SIG-M5 treated with dmso at 0.1 percent for 504 hours (cell line): ENCODE measurements around the gene ANKS1B.

ENCODE experiments used
- DNase-seq: peaks from one replicate; lab custom pipeline; 2025; ENCODE audit not compliant: unreplicated experiment; lab: John Stamatoyannopoulos, UW

Gene ANKS1B

GRCh38 chr12:98908866-98909265 lies 1075.9 kb downstream of the ANKS1B start:
- no peak for DNase-seq

DNA sequence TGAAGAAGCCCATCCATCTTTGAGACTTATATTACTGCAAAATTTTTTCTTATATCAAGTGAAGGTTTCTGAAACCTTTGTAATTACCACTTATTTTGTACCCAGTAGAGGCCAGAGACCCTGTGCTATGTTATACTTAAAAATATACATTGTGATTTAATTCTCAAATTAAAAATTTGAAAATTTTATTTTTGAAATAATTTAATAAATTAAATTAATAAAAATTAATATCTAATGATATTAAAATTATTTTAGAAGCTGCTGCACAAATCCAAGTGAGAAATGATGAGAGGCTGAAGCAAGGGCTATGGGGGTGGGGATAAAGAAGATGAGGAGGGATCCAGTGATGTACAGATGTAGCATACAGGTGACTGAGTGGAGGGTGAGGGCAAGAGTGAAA lies 1080.9 kb downstream of the ANKS1B start:
- DNase-seq = no peak

- no peak for DNase-seq
Measured at GRCh38 chr12:98901189-98901588, 1083.5 kb downstream of the ANKS1B start.

- DNase-seq = no peak
Measured at GRCh38 chr12:98896938-98897337, 1087.8 kb downstream of the ANKS1B start.

GRCh38 chr12:98895086-98895651 lies 1089.6 kb downstream of the ANKS1B start:
- no peak for DNase-seq

DNA sequence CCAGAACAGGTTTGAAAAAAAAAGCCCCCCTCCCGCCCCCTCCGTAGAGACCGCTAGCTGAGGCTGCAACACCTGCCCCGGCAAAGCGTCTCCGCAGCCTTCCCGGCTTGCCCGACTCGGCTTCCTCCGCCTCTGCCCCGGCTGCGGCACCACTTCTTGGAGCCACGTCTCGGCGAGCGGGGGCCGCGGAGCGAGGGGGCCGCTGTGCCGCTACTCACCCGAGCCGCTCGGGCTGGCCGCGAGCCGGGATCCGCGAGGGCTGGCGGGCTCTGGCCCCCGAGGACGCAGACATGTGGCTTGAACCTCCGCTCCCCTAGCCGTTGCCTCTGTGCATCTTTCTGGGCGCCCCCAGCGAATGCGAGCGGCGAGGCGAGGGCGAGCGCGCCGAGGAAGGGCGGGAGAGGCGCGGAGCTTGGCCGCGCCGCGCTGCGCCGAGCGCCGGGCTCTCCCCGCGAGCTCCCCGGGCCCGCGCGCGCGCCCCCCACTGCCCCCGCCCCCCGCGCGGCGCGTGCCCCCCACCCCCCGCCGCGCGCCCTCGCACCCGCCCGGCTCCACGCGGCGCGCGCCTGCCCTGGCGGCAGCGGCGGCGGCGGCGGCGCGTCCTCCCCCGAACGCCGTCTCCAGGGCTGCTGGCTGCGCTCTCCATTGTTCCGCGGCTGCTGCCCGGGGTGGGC lies 1090.2 kb downstream of the ANKS1B start:
- DNase-seq = no peak

DNA sequence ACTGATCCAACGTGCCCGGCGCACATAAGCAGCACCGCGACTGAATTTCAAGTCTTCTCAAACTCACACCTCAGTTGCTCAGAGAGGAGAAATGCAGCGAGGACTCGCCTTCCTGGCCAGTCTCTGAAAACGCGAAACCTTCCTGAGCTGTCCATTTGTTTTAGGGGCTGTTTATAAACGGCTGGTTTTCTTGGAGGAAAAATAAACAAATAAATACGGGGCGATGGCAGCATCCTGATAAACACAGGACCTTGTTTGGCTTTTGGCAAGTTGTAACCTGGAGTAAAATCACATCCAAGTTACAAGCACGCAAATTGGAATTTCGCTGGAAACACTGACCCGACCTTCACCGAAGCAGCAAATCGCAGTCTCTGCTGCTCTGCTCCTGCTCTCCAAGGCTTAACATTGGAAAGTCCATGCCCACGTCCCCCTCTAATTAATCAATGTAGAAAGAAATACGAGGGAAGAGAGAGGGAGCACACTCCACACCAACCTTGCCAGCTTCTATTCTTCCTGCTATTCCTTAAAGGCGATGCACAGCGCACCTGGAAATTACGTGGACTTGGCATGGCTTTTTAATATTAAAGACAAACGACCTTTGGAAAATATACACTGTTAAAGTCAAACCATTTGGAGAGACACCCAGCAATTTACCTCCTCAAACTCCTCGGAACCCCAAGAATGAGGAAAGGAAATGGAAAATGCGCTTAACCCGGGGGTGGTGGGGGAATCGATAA lies 1090.9 kb downstream of the ANKS1B start:
- no peak for DNase-seq

GRCh38 chr12:98893126-98893674 lies 1091.5 kb downstream of the ANKS1B start:
- no peak for DNase-seq

- no peak for DNase-seq
Measured at GRCh38 chr12:98885778-98886177, 1099.0 kb downstream of the ANKS1B start.

DNA sequence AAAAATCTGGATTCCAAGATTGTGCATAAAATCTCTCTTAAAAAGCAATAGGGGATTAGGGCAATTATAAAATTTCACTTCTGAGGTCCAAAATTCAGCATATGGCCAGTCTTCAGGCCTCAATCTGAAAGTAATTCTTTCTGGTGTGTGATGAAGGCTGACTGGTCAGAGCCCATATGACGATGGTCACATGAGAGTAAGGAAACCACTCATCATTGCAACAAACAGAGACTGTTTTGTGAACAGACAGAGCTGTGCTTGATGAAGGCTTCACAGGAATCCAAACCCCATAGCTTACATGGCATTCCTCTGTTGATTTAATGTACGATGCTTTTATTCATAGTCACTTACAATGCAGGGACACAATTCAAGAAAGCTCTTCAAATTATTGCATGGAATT lies 1101.5 kb downstream of the ANKS1B start:
- DNase-seq = no peak

GRCh38 chr12:98882526-98882925 lies 1102.2 kb downstream of the ANKS1B start:
- no peak for DNase-seq

- no peak for DNase-seq
Measured at GRCh38 chr12:98873776-98874175, 1111.0 kb downstream of the ANKS1B start.

DNA sequence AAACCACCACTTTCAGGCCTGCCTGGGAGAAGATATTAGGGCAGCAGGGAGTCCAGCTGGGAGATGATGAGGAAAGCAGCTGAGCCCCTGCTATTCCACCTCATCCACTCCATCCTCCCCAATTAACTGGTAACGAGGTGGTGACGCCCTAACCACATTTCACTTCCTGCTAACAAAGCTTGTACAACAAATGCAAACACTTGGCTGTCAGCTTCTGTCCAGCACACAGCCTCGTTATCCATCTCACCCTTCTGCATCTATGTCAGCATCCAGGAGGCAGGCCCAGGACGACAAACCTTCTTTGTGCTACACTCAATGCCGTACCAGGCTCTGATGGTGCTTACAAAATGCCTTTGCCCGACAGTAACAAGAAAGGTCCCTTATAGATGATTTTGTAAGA lies 1114.2 kb downstream of the ANKS1B start:
- DNase-seq = no peak

DNA sequence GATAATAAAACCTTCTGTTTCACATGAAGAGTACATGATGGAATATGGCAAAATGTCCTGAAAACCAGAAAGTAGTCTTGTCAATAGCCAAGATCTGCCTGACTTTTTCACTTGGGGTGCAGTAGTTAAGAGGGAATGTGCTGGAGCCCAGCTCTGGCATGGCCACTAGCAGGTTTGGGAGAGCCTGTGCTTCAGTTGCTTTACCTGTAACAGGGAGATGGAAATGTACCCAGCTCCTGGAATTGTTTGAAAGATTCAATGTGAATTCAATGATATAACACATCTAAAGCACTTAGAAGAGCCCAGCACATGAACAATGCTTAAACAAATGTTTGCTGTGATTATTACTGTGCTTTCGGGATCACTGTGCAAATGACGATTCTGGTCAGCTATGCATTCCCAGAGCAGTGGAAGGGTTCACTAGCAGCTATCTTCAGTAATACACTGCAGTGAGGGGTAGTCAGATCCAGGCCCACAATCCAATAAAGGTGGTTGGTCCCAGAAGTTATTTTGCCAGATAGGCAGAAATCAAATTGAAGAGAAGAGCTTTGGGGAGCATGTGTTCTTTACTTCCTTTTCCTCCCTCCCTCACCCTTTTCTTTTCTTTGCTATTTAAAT lies 1114.7 kb downstream of the ANKS1B start:
- no peak for DNase-seq

GRCh38 chr12:98868538-98868937 lies 1116.2 kb downstream of the ANKS1B start:
- DNase-seq = no peak

DNA sequence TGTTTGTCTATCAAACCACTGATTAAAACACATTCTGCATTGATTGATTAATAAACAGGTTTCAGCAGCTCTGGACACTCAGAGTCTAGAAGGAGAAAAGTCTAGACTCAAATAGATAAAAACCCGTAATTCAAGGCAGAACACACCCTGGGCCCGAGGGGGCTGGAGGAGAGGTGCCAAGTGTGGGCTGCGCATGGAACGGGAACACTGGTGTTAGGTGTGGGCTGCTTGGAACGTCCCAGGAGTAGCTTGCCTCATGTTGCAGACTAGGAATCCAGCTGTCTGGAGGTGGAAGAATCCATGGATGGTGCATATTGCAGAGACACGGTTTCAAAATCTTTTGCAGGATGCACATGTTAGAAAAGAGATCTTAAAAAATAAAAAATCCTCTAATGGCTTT lies 1116.7 kb downstream of the ANKS1B start:
- no peak for DNase-seq

- no peak for DNase-seq
Measured at GRCh38 chr12:98864363-98864762, 1120.4 kb downstream of the ANKS1B start.

DNA sequence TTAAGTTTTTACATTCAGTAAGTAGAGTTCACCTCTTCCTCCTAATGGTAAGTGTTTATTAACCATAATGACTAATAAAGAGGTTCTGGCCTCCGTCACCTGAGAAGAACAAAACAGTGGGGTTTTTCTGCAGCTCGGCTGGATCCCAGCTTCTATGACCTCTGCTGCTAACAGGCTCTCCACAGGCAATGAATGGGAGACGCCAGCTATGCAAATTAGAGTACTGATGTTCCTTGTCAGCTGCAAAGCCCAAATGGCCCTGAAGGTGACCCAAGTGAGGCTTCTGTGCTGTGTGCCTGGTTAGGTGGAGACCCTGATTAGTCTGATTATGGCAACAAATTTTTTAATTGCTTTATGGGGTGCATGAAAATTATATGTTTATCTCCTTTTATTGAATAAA lies 1121.6 kb downstream of the ANKS1B start:
- no peak for DNase-seq

DNA sequence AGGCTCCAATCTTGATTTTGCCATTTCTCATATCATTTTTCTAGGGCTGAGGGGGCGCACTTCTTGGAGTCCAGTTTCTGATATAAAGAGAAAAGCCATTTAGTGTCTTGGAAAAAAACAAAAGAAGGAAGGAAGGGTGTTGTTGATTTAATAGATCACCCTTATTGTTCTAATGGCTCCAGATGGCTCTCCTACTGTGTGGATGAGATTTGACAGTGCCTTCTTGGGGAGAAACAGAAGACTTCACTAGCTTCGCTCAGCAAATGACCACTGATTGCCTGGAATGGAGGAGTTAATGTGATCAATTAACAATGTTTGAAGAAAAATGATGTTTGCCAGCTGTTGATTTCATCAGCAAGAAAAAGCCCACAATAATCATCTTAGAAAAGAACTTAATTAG lies 1123.5 kb downstream of the ANKS1B start:
- no peak for DNase-seq

GRCh38 chr12:98856897-98857540 lies 1127.7 kb downstream of the ANKS1B start:
- no peak for DNase-seq

DNA sequence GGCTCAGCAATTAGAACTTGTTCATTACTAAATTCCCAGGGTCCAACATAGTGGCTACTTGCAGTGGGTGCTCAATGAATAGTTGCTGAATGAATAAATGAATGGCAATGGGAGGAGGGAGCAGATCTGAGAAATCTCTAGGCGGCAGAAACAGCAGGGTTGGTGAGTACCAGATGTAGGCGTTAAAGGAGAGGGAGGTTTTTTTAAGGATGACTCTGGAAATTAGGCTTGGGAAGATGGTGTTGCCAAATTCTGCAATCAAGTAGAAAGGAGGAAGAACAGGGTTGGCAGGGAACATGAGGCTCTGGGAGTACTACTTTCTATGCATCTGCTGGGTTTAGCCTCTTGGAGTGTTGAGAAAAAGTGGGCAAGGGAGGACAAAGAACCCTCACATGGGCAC lies 1132.6 kb downstream of the ANKS1B start:
- DNase-seq = no peak
